HG03575 (cell line): ENCODE results near the gene HOATZ.

Experiments used
- ATAC-seq: cut with Tn5 transposase; IDR thresholded peaks from one replicate; pipeline ENCODE4 v1.9.1; 2021; ENCODE audit not compliant: unreplicated experiment, insufficient number of reproducible peaks, low FRiP score; ENCODE audit errors: extremely low read depth

HOATZ gene

GRCh38 chr11:111514216-111515031, at the start of gene HOATZ:
TSS of gene HOATZ (plus strand) at chr11:111514778. CDS start at chr11:111514785, 7 bp downstream.
- ATAC-seq: no peak

GRCh38 chr11:111465400-111465799, 49.2 kb upstream of the HOATZ start:
- no peak for ATAC-seq

- no peak for ATAC-seq
These were observed 48.0 kb upstream of the HOATZ start for GRCh38 chr11:111466615-111467014.

- ATAC-seq: no peak
These were observed 45.4 kb upstream of the HOATZ start for GRCh38 chr11:111469200-111469599.

GRCh38 chr11:111472228-111472627, 42.4 kb upstream of the HOATZ start:
- ATAC-seq: no peak

- no peak for ATAC-seq
These were observed 40.1 kb upstream of the HOATZ start for GRCh38 chr11:111474432-111474831.

- ATAC-seq: no peak
These were observed 38.2 kb upstream of the HOATZ start for GRCh38 chr11:111476366-111476765.

GRCh38 chr11:111476956-111477355, 37.6 kb upstream of the HOATZ start:
- ATAC-seq: no peak

- no peak for ATAC-seq
These were observed 36.7 kb upstream of the HOATZ start for GRCh38 chr11:111477898-111478297.

GRCh38 chr11:111479666-111480065, 34.9 kb upstream of the HOATZ start:
- ATAC-seq: no peak

GRCh38 chr11:111483431-111483830, 31.1 kb upstream of the HOATZ start:
- no peak for ATAC-seq

GRCh38 chr11:111490496-111490895, 24.1 kb upstream of the HOATZ start:
- no peak for ATAC-seq

- no peak for ATAC-seq
These were observed 20.5 kb upstream of the HOATZ start for GRCh38 chr11:111494040-111494439.

- no peak for ATAC-seq
These were observed 15.1 kb upstream of the HOATZ start for GRCh38 chr11:111499483-111499882.

- no peak for ATAC-seq
These were observed 14.1 kb upstream of the HOATZ start for GRCh38 chr11:111500481-111500880.

GRCh38 chr11:111502611-111503010, 12.0 kb upstream of the HOATZ start:
- no peak for ATAC-seq

- ATAC-seq: no peak
These were observed 4.3 kb upstream of the HOATZ start for GRCh38 chr11:111510311-111510710.

- ATAC-seq: no peak
These were observed 2.0 kb upstream of the HOATZ start, which contains the start of gene BTG4 for GRCh38 chr11:111512296-111513239. TSS of gene BTG4 (minus strand) at chr11:111512386. CDS start at chr11:111498776, 13,610 bp downstream.

GRCh38 chr11:111513240-111513605, 1.4 kb upstream of the HOATZ start:
- no peak for ATAC-seq

- ATAC-seq: no peak
These were observed 1.0 kb downstream of the HOATZ start for GRCh38 chr11:111515591-111515990.
